NB4 (cell line): ENCODE results near the gene MDGA2.

Experiments used
- CTCF ChIP-seq: IDR thresholded peaks from one replicate; pipeline ENCODE4 v1.5.1; 2012; ENCODE audit warnings: low read depth, low read length
- MYC ChIP-seq: IDR thresholded peaks from 2 replicates; pipeline ENCODE4 v1.6.1; 2011; ENCODE audit warnings: low read depth, low read length
- POLR2A ChIP-seq: IDR thresholded peaks from 2 replicates; pipeline ENCODE4 v1.6.1; 2011; ENCODE audit warnings: mild to moderate bottlenecking; ENCODE audit not compliant: insufficient read length; ENCODE audit errors: extremely low read depth
- TF ChIP-seq, protein P1 (sequence below): IDR thresholded peaks from 2 replicates; pipeline ENCODE4 v1.6.1; 2011; ENCODE audit warnings: low read depth, low read length

GRCh38 chr14:47567273-47567672 is 108.1 kb downstream of the MDGA2 start:
- TF ChIP-seq CTCF = no peak
- no peak for TF ChIP-seq POLR2A
- TF ChIP-seq, protein P1, sequence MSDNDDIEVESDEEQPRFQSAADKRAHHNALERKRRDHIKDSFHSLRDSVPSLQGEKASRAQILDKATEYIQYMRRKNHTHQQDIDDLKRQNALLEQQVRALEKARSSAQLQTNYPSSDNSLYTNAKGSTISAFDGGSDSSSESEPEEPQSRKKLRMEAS = no peak
- TF ChIP-seq MYC = no peak
